Measurements from ENCODE around the gene LYG2. TPM values are rescaled to one million over a fixed set of nuclear protein-coding genes. Genes with fewer than 3 reads are reported as not detected.
"Not testable (repeated sequence)": the region's sequence is repeated elsewhere in the genome, so short reads cannot be mapped to it uniquely, and the experiment has no call there.

LYG2 gene
- total RNA-seq, 1 donor from 2014 or later, result not detected

GRCh38 chr2:99205491-99205890 lies 50.0 kb downstream of the LYG2 start:
- intact Hi-C loops (cut with DNase I), result no loop called here

GRCh38 chr2:99201959-99202678 lies 53.3 kb downstream of the LYG2 start:
- DNase-seq (ENCODE audit: low spot score), result no peak
- intact Hi-C loops (cut with DNase I), result no loop called here

More at GRCh38 chr2:99205491-99205890, 50.0 kb downstream of the LYG2 start:
- DNase-seq (ENCODE audit: low spot score), result no peak

- intact Hi-C loops (cut with DNase I), result no loop called here
- DNase-seq (ENCODE audit: low spot score), result no peak
Observed at GRCh38 chr2:99200076-99200800, 55.2 kb downstream of the LYG2 start.

- intact Hi-C loops (cut with DNase I), result no loop called here
- DNase-seq (ENCODE audit: low spot score), result no peak
Observed at GRCh38 chr2:99198103-99198841, 57.2 kb downstream of the LYG2 start.

- DNase-seq (ENCODE audit: low spot score); intact Hi-C loops (cut with DNase I): not testable (repeated sequence)
Observed at GRCh38 chr2:99192364-99192763, 63.1 kb downstream of the LYG2 start.

Other genes with a start within 250 kb of the LYG2 start
- not detected for gene C2orf15, start 114.0 kb downstream of the LYG2 start, total RNA-seq
- gene TSGA10, start 100.7 kb downstream of the LYG2 start, total RNA-seq, result 1.6 TPM
- gene LIPT1, start 100.7 kb downstream of the LYG2 start, total RNA-seq, result 6.6 TPM
- 11.4 TPM for gene MITD1, start 74.6 kb downstream of the LYG2 start, total RNA-seq
- gene MRPL30, start 74.5 kb downstream of the LYG2 start, total RNA-seq, result 27.8 TPM
- 0.57 TPM for gene LYG1, start 45.5 kb upstream of the LYG2 start, total RNA-seq
- 24.8 TPM for gene TXNDC9, start 80.7 kb upstream of the LYG2 start, total RNA-seq
- 105 TPM for gene EIF5B, start 81.7 kb upstream of the LYG2 start, total RNA-seq
- 34.1 TPM for gene REV1, start 234.4 kb upstream of the LYG2 start, total RNA-seq

Data from cardiac septum (tissue), 1 donor.